NCI-H524 (cell line): ENCODE data around the gene CAND2.

ENCODE experiments used
- DNase-seq, 2 experiments: peaks; one replicate each; lab custom pipeline; 2025; lab: John Stamatoyannopoulos, UW

Gene CAND2

DNA sequence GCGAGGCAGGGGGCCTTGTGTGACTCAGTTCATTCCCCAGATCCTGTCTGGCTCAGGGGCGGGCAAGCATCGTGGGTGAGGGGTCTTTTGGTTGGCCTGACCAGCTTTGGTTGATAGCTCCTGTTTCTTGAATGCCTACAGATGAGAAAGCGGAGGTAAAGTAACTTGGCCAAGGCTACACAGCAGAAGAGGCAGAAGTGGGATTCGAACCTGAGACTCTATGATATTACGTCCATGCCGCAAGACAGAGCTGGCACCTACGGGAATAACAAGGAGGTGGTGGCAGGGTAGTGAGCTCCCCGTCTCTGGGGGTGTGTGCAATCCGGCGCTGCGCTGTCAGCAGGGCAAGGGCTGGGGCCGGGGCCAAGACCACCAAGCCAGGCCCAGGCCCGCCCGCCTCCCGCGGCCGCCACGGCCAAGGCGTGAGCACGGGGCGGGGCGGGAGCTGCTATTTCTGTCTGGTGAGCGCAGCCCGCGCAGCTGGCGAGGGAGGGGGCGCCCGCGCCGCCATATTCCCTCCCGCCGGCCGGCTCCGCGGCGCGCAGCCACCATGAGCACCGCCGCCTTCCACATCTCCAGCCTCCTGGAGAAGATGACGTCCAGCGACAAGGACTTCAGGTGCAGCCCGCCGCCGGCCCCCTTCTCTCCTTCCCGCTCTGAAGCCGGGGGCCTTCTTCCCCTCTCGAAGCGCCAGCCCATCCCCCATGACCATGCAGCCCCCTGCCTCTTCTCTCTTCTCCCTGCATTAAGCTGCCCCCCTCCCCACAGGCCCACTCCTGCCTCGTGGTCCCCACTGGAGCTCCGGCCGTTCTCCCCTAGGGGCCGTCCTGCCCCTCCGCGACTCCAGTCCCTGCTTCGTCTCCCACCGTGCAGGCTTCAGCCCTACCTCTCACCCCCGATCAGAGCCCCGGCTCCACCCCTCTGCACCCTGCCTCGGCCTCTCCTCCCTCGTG is at the start of gene CAND2:
CAND2 (plus strand) TSS at position 510 of the 953 bp plus-strand sequence; CDS start at position 551, 41 bp downstream.
- DNase-seq, result peak; percentile 14 to 48

DNA sequence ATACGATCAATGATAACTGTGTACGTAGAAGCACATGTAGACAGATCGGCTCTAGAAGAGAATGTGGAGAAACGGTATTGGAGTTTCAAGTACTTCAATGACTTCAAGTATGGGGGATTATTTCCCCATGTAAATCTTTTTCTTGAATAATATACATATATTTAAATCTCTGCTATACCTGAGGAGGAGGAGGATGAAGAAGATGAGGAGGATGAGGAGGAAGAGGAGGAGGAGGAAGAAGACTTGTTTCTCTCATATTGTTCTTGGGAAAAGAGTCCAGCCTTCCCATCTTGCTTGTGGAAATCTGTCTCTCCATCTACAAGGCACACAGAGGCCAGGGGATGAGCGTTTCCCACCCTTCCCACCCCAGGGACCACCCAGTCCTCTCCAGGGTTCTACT is 48.0 kb upstream of the CAND2 start:
- no peak for DNase-seq

DNA sequence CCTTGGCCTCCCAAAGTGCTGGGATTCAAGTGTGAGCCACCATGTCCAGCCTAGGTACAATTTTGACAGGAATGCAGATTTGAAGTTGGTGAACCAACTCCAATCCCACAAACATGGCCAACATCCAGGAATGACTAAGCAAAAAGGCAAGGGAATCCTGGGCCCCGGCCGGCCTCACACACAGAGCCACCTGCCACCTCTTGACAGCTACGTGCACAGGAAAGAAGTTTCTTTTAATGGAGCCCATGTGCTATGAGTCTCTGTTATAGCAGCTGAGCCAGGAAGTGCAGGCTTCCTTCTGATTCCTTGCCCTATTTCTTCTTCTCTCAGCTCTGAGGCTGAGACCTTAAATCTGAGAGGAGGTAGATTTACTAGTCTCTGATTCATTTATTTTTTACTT is 46.3 kb upstream of the CAND2 start:
- DNase-seq, result peak in 1 of 2 experiments; percentile 34

DNA sequence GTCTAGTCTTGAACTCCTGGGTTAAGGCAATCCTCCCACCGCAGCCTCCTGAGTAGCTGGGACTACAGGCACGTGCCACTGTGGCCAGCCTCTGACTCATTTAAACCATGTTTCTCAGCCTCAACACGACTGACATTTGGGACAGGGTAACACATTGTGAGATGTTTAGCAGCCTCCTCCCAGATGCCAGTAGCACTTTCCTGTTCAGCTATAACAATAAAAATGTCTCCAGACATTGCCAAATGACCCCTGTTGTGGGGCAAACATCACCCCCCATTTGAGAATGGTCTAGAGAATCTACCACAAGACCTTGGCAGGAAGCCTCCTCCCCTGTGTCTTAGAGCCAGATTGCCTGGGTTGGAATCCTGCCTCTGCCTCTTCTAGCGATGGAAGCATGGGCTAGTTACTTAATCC is 45.8 kb upstream of the CAND2 start:
- no peak for DNase-seq

DNA sequence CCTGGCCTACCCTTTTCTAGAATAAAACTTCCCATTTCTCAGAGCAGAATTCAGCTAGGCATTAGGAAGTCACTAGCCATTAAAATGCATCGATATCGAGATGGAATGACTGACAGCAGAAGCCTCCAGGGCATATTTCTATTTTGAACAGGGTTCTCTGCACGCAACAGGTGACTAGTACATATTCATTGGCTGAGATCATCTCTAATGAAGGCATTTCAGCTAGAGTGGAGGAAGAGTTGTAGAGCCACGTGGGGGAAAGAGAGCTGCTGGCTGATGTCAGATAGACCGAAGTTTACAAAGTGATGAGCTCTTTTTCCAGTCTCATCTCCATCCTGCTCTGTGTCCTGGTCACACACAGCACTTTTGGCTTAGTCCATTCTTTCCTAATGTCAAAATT is 44.9 kb upstream of the CAND2 start:
- no peak for DNase-seq

DNA sequence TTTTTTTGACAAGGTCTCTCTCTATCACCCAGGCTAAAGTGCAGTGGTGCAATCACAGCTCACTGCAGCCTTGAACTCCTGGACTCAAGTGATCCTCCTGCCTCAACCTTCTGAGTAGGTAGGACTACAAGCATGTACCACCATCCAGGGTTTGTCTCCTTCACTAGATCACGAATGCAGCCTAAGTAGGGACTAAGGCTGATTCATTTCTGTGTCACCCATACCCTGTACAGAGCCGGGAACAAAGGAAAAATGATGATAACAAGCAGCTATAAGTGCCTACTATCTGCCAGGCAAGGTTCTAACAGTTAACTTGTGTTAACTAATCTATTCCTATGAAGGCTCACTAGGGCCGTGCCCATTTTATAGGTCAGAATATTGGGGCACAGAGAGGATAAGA is 44.4 kb upstream of the CAND2 start:
- no peak for DNase-seq

DNA sequence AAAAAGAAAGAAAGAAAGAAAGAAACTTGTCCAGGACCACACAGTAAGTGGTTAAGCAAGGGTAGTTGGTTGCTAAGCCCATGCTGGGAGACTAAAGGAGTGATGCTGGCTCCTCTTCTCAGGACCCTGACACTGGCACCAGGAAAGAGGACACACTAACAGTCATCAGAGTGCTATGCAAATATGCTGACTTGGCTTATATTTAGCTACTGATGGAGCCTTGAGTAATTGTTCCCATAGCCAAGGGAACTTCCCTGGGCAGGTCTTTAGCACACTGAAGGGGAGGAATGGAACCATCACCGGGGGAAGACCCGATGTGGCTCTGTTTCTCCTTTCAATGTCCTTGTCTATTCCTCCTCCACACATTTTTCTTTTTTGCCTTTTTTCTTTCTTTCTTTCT is 43.7 kb upstream of the CAND2 start:
- no peak for DNase-seq

DNA sequence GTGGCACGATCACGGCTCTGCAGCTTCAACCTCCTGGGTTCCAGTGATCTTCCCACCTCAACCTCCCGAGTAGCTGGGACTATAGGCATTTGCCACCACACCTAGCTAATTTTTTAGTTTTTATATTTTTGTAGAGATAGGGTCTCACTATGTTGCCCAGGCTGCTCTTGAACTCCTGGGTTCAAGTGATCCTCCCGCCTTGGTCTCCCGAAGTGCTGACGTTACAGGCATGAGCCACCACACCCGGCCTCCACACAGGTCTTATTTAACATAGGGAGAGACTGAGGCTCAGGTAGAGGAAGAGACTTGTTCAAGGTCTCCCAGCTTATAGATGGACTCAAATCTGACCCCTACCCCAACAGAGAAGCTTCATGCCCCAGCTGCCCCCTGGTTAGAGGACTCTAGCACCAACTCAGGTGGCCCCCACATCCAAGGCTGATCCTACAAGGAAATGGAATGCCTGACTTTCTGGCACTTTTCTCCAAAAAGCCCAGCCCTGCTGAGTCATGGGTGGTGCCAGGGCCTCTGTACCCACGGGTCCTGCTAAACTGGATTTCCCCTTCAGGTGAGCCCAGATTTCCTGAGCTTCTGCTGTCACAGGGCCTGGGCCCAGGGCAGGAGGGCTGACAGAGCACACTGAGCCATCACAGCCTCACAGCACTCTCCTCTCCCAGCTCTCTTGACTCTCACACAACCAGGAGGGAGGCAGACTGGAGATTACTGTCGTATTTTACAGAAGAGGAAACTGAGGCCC is 43.0 kb upstream of the CAND2 start:
- DNase-seq, result no peak

DNA sequence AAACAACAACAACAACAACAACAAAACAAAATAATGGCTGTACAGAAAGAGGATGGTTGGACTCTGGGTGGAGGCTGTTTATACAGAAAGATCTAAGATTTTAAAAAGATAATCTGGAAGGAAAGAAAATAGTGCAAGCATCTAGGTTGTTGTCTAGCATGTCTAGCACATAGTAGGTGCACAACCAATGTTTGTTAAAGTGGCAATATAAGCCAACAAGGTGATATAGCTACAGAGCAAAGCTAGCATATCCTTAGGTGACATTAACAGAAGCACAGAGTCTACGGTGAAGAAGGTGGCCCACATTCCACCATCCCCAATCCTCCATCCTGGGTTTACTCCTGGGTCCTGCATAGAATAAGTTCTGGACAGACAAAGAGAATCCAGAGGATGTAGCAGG is 42.2 kb upstream of the CAND2 start:
- DNase-seq, result no peak

DNA sequence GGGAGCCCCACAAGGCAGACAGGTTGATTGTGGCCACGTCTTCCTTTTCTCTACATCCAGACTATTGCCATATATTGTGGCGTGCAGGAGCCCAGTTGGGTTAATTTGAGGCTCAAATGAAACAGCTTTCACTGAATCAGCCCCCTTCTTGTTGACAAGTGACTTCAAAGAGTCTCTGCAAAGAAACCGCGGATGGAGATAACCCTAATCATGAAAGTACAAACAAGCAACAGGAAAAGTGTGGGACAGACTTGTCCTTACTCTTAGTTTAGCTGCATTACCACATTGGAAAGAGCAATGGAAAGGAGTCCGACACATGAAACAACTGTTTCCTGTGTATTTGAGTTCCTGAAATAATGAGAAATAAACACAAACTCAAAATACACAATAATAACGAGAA is 40.7 kb upstream of the CAND2 start:
- DNase-seq, result no peak

DNA sequence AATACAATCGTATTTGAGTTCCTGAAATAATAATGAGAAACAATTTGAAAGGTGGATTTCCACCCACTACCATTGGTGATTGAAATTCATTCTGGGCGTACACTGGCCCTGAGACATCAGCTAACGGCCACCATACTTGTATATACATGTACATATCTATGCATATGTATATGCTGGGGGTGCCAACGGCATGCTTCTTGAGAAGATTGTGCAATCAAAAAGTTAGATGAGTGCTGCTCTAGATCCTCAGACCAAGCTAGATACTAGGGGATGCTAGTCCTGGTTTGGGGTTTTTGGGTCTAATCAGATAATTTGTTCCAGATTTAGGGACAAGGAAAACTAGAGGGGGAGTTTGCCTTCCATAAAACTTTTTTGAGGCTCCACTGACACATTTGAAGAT is 40.3 kb upstream of the CAND2 start:
- DNase-seq, result no peak

DNA sequence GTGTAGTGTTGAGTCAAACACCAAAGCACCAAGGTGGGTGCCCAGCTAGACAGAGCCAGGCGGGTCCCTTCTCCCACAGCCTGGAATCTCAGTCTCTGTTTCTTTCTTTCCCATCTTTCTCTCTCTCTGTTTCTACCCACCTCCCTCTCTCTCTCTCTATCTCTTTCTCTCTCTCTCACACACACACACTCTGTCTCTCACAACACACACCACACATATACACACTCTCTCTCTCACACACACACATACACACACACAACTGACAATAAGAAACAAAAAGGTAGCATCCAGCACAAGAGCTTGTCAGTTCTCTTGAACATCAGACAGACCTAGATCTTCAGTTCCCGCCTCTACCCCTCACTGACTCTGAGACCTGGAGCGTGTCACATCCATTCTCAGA is 39.8 kb upstream of the CAND2 start:
- DNase-seq, result no peak

DNA sequence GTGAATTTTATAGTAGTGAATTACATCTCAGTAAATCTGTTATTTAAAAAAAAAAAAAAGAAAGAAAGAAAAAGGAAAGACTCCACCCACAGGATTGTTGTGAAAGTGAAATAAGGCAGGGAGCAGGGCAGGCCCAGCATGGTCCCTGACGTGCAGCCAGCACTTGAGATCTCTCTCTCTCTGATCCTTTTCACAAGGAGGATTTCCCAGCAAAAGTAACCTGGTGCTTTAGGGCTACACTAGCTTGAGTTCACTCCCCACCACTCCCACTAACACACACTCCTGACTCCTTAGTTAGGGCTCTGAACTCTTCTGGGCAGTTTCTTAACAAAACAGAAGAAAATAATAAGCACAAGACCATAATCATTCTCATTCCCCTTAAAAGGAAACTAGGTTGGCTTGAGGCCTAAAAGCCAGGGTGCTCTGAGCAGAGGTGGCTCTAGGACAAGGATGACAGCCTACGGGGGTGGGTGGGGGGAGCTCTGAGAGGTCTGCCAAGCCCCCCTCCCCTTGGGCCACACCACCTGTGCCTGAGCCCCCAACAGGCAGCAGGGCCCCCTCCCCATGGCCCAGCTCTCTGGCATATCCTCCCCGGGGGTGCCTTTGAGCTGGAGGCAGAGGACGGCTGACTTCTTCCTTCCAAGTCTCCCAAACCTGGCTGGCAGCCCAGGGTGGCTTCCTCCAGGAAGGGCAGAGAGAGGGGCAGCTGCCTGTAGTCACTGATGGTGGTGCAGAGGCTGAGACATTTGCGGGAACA is 38.3 kb upstream of the CAND2 start:
- peak in 1 of 2 experiments; percentile 46 for DNase-seq

DNA sequence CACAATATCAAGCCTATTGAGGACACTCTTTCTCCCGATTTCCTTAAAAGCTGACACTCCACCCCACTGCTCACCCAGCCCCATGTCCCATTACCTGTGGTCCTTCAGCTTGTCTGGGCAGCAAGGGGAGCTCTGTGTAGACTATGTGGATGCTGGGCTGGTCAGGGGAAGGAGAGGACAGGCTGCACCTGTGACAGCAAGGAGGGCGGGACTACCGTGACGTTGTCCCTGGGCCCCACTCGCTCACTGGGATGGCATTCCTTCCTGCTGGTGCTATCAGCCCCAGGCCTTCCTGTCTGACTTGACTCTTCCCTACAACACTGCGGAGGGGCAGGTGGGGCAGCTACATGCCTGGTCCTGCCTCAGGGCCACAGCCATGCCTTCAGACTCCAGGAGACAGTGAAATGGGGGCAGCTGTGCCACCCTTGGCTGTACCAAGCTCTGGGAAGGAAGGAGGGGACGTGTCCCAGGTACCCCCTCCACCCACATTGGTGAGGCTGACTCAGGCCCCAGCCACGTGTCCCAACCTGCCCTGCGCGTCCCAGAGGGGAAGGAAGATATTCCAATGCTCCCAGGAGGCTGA is 37.3 kb upstream of the CAND2 start, which contains the start of gene TMEM40:
TMEM40 (minus strand) TSS at position 163 of the 583 bp plus-strand sequence. CDS start 9,427 bp downstream, outside the sequence.
- DNase-seq, result no peak

DNA sequence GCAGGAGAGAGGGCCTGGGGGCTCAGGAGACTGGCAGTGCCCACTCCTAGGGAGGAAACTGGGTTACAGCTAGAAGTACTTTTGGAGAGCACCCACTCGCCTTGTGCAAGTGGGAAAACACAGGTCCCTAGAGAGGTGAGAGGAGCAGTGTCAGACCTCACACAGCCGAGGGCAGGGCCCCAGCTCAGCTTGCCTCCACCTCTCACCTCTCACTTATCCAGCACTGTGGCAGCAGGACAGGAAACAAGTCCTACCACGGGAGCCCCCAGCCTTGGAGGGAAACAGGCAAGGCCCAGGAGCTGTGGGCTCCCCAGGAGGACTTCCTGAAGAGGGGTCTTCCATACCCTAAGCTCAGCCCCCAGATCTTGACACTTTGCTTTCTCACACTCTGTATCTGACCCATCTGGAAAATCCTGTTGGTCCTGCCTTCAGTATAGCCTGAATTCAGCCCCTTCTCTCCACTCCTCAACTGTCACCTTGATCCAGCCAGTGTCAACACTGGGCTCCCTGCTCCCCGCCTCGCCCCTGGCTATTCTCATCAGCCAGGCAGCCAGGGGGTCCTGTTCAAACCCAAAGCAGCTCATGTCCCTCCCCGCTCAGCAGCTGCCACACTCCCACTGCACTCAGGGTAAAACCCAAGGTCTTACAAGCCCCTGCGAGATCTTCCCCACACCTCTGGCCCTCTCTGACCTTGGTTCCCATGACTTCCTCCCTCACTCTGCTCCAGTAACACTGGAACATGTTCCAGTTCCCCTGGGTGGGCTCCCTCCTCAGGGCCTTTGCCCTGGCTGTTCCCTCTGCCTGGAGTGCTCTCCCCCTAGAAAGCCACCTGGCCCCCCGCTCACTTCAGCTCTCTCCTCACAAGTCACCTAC is 36.6 kb upstream of the CAND2 start:
- no peak for DNase-seq

DNA sequence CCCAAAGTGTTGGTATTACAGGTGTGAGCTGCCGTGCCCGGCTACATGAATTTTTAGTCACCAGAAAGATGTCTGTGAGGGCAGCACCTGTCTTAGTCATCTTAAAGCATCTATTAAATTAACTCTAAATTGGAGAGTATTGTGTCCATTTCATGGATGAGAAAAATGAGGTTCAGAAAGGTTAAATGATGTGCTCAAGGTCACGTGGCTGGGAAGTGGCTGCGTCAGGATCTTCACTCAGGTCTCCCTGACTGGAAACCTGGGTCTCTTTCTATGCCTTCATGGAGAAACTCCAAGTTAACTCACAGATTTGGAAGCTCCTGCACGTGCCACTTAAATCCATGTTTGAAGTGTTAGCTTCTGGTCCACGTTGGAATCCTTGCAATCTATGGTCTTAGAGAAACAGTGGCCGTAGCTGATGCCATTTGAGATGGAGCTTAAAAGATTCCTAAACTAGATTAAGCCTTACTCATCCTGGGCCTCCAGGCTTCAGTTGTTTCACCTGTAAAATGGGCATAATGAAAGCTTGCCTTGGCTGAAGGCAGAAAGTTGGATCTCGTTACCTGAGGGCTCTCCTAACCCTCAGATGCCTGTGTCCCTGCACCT is 32.2 kb upstream of the CAND2 start:
- DNase-seq, result no peak

DNA sequence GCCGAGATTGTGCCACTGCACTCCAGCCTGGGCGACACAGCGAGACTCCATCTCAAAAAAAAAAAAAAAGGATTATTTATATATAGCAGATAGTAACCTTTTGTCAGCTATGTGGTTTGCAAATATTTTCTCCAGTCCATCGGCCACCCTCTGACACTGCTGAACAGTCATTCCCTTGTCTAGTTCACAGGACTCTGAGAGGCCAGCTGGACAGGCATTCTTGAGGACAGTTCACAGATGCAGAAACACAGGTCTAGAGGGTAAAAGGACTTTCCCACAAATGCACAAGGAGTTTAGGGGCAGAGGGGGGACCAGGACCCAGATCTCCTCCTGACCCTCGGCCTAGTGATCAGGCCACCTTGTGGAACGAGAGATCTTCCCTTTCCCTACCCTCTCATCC is 29.9 kb upstream of the CAND2 start:
- no peak for DNase-seq

DNA sequence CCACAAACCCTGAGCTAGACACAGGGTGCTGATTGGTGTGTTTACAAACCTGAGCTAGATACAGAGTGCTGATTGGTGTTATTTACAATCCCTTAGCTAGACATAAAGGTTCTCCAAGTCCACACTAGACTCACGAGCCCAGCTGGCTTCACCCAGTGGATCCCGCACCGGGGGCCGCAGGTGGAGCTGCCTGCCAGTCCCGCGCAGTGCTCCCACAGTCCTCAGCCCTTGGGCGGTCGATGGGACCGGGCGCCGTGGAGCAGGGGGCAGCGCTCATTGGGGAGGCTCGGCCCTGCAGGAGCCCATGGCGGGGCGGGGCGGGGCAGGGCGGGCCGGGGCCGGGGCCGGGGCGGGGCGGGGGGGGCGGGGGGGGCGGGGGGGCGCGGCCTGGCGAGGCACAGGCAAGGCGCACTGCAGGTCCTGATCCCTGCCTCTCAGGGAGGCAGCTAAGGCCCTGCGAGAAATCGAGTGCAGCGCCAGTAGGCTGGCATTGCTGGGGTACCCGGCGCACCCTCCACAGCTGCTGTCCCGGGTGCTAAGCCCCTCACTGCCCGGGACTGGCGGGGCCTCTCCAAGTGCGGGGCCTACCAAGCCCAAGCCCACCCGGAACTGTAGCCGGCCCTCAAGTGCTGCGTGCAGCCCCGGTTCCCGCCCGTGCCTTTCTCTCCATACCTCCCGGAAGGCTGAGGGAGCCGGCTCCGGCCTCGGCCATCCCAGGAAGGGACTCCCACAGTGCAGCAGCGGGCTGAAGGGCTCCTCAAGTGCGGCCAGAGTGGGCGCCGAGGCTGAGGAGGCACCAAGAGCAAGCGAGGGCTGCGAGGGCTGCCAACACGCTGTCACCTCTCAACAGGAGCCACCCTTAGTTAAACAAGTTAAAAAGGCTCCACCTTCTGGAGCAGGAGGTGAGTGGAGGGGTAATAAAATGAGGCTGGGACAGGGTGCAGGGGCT is 27.6 kb upstream of the CAND2 start:
- DNase-seq, result no peak

DNA sequence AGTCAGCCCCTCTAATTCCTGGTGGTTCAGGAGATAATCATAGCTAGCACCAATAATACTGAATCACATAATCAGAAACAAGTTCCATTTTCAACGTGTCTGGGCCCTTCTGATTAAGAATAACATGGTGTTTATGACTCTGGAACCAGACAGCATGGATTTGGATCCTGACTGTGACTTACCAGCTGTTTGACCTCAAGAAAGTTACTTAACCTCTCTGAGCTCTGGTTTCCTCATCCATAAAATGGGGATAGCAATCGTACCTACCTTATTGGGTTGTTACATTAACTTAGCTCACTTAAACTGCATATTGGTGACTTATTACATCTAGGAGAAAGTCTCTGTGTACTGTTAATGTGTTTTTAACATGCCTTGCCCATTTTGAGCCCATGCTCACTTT is 26.7 kb upstream of the CAND2 start:
- DNase-seq, result no peak
